Vagina (tissue), 2 donors: Measurements from ENCODE around the gene FAM209A. TPM values are rescaled to one million over a fixed set of nuclear protein-coding genes. Genes with fewer than 3 reads are reported as not detected.
"Not testable (repeated sequence)": the region's sequence is repeated elsewhere in the genome, so short reads cannot be mapped to it uniquely, and the experiment has no call there.

Experiments used
- DNase-seq, 2 donors: peaks; one replicate each; pipeline ENCODE4 v3.0.0-alpha.2; 2017; ENCODE audit errors: extremely low spot score in 2 of 2
- H3K27ac ChIP-seq: fragments of 200-600 bp; sonication (generic); one replicate; pipeline ENCODE4 v1.5.1; 2019
- H3K27me3 ChIP-seq: fragments of 200-600 bp; sonication (generic); one replicate; pipeline ENCODE4 v1.5.1; 2019
- H3K36me3 ChIP-seq, 2 donors: fragments of 200-600 bp; sonication (generic); one replicate each; pipeline ENCODE4 v1.5.1; 2017 to 2019
- H3K4me1 ChIP-seq: fragments of 200-600 bp; sonication (generic); one replicate; pipeline ENCODE4 v1.5.1; 2019
- H3K4me3 ChIP-seq, 2 donors: fragments of 200-600 bp; sonication (generic); 1 replicate in 1 of 2; 2 replicates in 1 of 2; pipeline ENCODE4 v1.5.1; 2016 to 2019
- H3K9me3 ChIP-seq: fragments of 200-600 bp; sonication (generic); one replicate; pipeline ENCODE4 v1.5.1; 2019
- POLR2A ChIP-seq, 2 donors: fragments of 450-650 bp; IDR thresholded peaks; one replicate each; pipeline ENCODE4 v1.6.1; 2017; ENCODE audit warnings: antibody characterized with exemption in 2 of 2, mild to moderate bottlenecking in 2 of 2, moderate library complexity in 2 of 2
- POLR2AphosphoS5 ChIP-seq, 2 donors: sonication (generic); formaldehyde crosslinking; IDR thresholded peaks; one replicate each; pipeline ENCODE4 v1.9.0; 2017; ENCODE audit warnings: antibody characterized with exemption in 2 of 2, mild to moderate bottlenecking in 2 of 2, low read depth in 1 of 2; ENCODE audit not compliant: insufficient read depth in 1 of 2
- intact Hi-C: fragments of 100-400 bp; cut with DNase I; formaldehyde crosslinking; loops from one replicate; pipeline ENCODE4 v1.15.1; 2023
- total RNA-seq: library from RNA; depleted of rRNA; stranded (reverse); fragments of >200 nt; gene quantifications from one replicate; pipeline ENCODE4 v1.2.3, GENCODE V29; 2016
- TF ChIP-seq, protein P1 (sequence below), 3 experiments: fragments of 450-650 bp in 2 of 3; fragments of 200-600 bp in 1 of 3; sonication (generic) in 1 of 3; IDR thresholded peaks; one replicate each; pipeline ENCODE4 v1.5.1; 2017 to 2019; ENCODE audit warnings: antibody characterized with exemption in 3 of 3, mild to moderate bottlenecking in 2 of 3, moderate library complexity in 2 of 3

Gene FAM209A
- total RNA-seq, 1 donor from 2014 or later: not detected

DNA sequence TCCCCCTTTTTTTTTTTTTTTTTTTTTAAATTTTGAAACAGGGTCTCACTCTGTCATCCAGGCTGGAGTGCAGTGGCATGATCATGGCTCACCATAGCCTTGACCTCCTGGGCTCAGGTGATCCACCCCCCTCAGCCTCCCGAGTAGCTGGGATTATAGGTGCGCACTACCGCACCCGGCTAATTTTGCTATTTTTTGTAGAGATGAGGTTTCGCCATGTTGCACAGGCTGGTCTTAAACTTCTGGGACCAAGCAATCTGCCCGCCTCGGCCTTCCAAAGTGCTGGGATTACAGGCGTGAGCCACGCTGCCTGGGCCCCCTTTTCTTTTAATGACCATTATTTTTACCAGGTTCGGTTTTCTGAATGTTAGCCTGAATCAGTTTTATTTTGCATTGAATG lies 5.0 kb upstream of the FAM209A start:
- no peak overlapping the region for H3K4me3 ChIP-seq
- no peaks in the 10 kb centered on the region for H3K27me3 ChIP-seq
- no peaks in the 10 kb centered on the region for H3K4me1 ChIP-seq
- intact Hi-C loops: no loop called here
- DNase-seq: no peak
- peaks cover 8% of the 10 kb centered on the region for H3K9me3 ChIP-seq
- peaks cover 4 to 49% of the 10 kb centered on the region in 2 donors for H3K36me3 ChIP-seq
- no peak overlapping the region for H3K27ac ChIP-seq
- TF ChIP-seq POLR2A (IDR thresholded peaks at IDR 0.05) (no peak), POLR2AphosphoS5 (IDR thresholded peaks at IDR 0.05; ENCODE audit: insufficient read depth in 1 of 2, low read depth in 1 of 2) (no peak)
- TF ChIP-seq, protein P1, sequence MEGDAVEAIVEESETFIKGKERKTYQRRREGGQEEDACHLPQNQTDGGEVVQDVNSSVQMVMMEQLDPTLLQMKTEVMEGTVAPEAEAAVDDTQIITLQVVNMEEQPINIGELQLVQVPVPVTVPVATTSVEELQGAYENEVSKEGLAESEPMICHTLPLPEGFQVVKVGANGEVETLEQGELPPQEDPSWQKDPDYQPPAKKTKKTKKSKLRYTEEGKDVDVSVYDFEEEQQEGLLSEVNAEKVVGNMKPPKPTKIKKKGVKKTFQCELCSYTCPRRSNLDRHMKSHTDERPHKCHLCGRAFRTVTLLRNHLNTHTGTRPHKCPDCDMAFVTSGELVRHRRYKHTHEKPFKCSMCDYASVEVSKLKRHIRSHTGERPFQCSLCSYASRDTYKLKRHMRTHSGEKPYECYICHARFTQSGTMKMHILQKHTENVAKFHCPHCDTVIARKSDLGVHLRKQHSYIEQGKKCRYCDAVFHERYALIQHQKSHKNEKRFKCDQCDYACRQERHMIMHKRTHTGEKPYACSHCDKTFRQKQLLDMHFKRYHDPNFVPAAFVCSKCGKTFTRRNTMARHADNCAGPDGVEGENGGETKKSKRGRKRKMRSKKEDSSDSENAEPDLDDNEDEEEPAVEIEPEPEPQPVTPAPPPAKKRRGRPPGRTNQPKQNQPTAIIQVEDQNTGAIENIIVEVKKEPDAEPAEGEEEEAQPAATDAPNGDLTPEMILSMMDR (IDR thresholded peaks at IDR 0.05): no peak

GRCh38 chr20:56520180-56520579 lies 4.4 kb upstream of the FAM209A start:
- Histone ChIP-seq H3K4me1 (no peaks in the 10 kb centered on the region), H3K27me3 (no peaks in the 10 kb centered on the region), H3K36me3 (peaks cover 4 to 42% of the 10 kb centered on the region in 2 donors), H3K27ac (no peak overlapping the region), H3K9me3 (peaks cover 8% of the 10 kb centered on the region), H3K4me3 (no peak overlapping the region)
- no peak for DNase-seq
- TF ChIP-seq, protein P1 (IDR thresholded peaks at IDR 0.05): no peak
- TF ChIP-seq POLR2A (IDR thresholded peaks at IDR 0.05) (no peak), POLR2AphosphoS5 (IDR thresholded peaks at IDR 0.05; ENCODE audit: insufficient read depth in 1 of 2, low read depth in 1 of 2) (no peak)
- intact Hi-C loops: no loop called here

- DNase-seq, H3K27me3 ChIP-seq, H3K27ac ChIP-seq, H3K4me3 ChIP-seq, H3K4me1 ChIP-seq, intact Hi-C loops, H3K9me3 ChIP-seq: not testable (repeated sequence)
- H3K36me3 ChIP-seq: peaks cover 4 to 41% of the 10 kb centered on the region in 2 donors
Measured at GRCh38 chr20:56520746-56521354, 3.7 kb upstream of the FAM209A start.

DNA sequence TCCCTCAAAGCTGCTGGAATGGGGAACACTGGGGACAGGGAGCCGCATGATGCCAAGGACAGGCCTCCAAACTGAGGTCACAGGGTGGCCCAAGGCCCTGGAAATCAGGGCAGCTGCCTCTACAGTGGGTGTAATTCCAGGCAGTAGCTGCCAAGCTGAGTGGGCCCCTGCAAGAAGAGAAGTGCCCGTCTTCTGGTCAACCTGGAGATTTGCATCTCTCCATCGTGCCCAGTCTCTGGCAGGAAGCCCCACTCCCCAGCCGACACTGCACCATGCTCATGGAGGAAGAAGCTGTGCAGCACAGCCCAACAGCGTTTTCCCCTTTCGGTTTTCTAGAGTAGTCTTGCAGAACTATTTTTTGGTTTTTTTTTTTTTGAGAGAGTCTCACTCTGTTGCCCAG lies 2.2 kb upstream of the FAM209A start:
- DNase-seq: no peak
- no peak for TF ChIP-seq POLR2AphosphoS5 (IDR thresholded peaks at IDR 0.05; ENCODE audit: insufficient read depth in 1 of 2, low read depth in 1 of 2)
- TF ChIP-seq, protein P1 (IDR thresholded peaks at IDR 0.05): no peak
- Histone ChIP-seq H3K4me1 (no peaks in the 10 kb centered on the region), H3K27me3 (no peaks in the 10 kb centered on the region), H3K36me3 (peaks cover 4 to 34% of the 10 kb centered on the region in 2 donors), H3K9me3 (peaks cover 8% of the 10 kb centered on the region), H3K4me3 (no peak overlapping the region), H3K27ac (no peak overlapping the region)
- intact Hi-C loops: no loop called here

DNA sequence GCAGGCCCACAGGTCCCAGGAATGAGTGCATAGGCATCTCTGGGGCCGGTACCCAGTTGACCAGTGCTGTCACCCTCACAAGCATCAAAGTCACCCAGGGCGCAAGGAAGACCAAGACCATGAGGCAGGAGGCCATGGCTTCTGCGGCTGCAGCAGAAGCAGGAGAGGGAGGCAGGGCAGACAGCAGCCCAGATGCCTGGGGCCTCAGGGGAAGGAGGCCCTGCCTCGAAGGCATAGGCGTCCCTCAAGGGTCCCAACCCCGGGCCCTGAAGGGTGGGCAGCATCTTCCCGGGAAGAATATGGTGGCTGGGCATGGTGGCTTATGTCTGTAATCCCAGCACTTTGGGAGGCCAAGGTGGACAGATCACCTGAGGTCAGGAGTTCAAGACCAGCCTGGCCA lies 3.0 kb downstream of the FAM209A start:
- no peak overlapping the region for H3K27ac ChIP-seq
- H3K4me3 ChIP-seq: no peak overlapping the region
- H3K9me3 ChIP-seq: no peaks in the 10 kb centered on the region
- intact Hi-C loops: no loop called here
- H3K27me3 ChIP-seq: no peaks in the 10 kb centered on the region
- DNase-seq: no peak
- no peaks in the 10 kb centered on the region for H3K36me3 ChIP-seq
- H3K4me1 ChIP-seq: no peaks in the 10 kb centered on the region
- TF ChIP-seq POLR2AphosphoS5 (IDR thresholded peaks at IDR 0.05; ENCODE audit: insufficient read depth in 1 of 2, low read depth in 1 of 2) (no peak), POLR2A (IDR thresholded peaks at IDR 0.05) (no peak)
- TF ChIP-seq, protein P1 (IDR thresholded peaks at IDR 0.05): no peak

DNA sequence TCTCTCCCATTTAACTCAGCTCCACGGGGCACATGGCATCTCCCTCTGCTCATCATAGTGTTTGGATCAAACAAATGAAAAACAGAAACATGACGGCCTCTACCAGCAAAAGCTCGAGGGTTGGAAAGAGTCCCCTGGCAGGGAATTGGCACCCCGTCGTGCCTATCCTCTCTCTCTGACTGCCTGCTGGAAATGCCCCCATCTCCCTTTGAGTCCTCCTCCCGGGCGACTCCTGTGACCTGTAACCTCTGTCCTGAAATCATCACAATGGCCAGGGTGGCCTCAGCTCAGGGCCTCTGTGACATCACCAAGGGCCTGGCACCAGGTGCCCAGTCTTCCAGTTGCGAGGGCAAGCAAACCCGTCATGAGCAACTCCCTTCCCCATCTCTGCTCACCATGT lies 8.4 kb downstream of the FAM209A start, which contains the start of gene FAM209B:
FAM209B (plus strand) TSS at position 301 of the 400 bp plus-strand sequence; CDS start at position 397, 96 bp downstream.
- H3K27ac ChIP-seq, DNase-seq, intact Hi-C loops, H3K27me3 ChIP-seq, H3K4me3 ChIP-seq, H3K4me1 ChIP-seq, H3K9me3 ChIP-seq, H3K36me3 ChIP-seq: not testable (repeated sequence)
